Right kidney (tissue), 1 donor: ENCODE measurements around the gene SATB2.

Source experiments
- DNase-seq: peaks from one replicate; pipeline ENCODE4 v3.0.0-alpha.2; 2016

The SATB2 gene

GRCh38 chr2:199322151-199322550 lies 135.6 kb downstream of the SATB2 start:
- DNase-seq = no peak

GRCh38 chr2:199317646-199318045 lies 140.1 kb downstream of the SATB2 start:
- no peak for DNase-seq

GRCh38 chr2:199316851-199317250 lies 140.9 kb downstream of the SATB2 start:
- DNase-seq = no peak

GRCh38 chr2:199315299-199316179 lies 142.2 kb downstream of the SATB2 start:
- DNase-seq = no peak

GRCh38 chr2:199312931-199313330 lies 144.8 kb downstream of the SATB2 start:
- no peak for DNase-seq

- no peak for DNase-seq
Observed at GRCh38 chr2:199310771-199311585, 146.8 kb downstream of the SATB2 start.

- DNase-seq = no peak
Observed at GRCh38 chr2:199309973-199310372, 147.8 kb downstream of the SATB2 start.

- no peak for DNase-seq
Observed at GRCh38 chr2:199309411-199309810, 148.3 kb downstream of the SATB2 start.

- DNase-seq = no peak
Observed at GRCh38 chr2:199308567-199308966, 149.2 kb downstream of the SATB2 start.

GRCh38 chr2:199307461-199307860 lies 150.3 kb downstream of the SATB2 start:
- no peak for DNase-seq

GRCh38 chr2:199306116-199306515 lies 151.6 kb downstream of the SATB2 start:
- no peak for DNase-seq

GRCh38 chr2:199303728-199304177 lies 154.0 kb downstream of the SATB2 start:
- no peak for DNase-seq

- no peak for DNase-seq
Observed at GRCh38 chr2:199302851-199303250, 154.9 kb downstream of the SATB2 start.

GRCh38 chr2:199288424-199288823 lies 169.3 kb downstream of the SATB2 start:
- DNase-seq = no peak

- DNase-seq = no peak
Observed at GRCh38 chr2:199282309-199282708, 175.4 kb downstream of the SATB2 start.

- DNase-seq = no peak
Observed at GRCh38 chr2:199279146-199279545, 178.6 kb downstream of the SATB2 start.

- DNase-seq = no peak
Observed at GRCh38 chr2:199278099-199278498, 179.6 kb downstream of the SATB2 start.

- DNase-seq = no peak
Observed at GRCh38 chr2:199273042-199273511, 184.7 kb downstream of the SATB2 start.

GRCh38 chr2:199261936-199262335 lies 195.8 kb downstream of the SATB2 start:
- no peak for DNase-seq

GRCh38 chr2:199261239-199261638 lies 196.5 kb downstream of the SATB2 start:
- no peak for DNase-seq

- no peak for DNase-seq
Observed at GRCh38 chr2:199259671-199260070, 198.1 kb downstream of the SATB2 start.

- DNase-seq = no peak
Observed at GRCh38 chr2:199258291-199258690, 199.4 kb downstream of the SATB2 start.
